Activated CD8-positive, alpha-beta T cell treated with anti-CD3 and anti-CD28 coated beads for 36 hours (primary cell): Measurements from ENCODE around the gene IVNS1ABP. TPM values are rescaled to one million over a fixed set of nuclear protein-coding genes. Genes with fewer than 3 reads are reported as not detected.

ENCODE experiments used
- ATAC-seq: fragments of 200-7000 bp; cut with Tn5 transposase; one replicate; pipeline ENCODE4 v1.10.0; 2021; ENCODE audit warnings: mild to moderate bottlenecking, moderate library complexity
- CTCF ChIA-PET: fragments of 350-600 bp; sonication (Branson Sonifier 250); formaldehyde crosslinking; loops from one replicate; lab custom pipeline; 2021; ENCODE audit warnings: antibody characterized with exemption; lab: Charles Lee
- POLR2A ChIA-PET: fragments of 350-600 bp; sonication (Branson Sonifier 250); formaldehyde crosslinking; loops from one replicate; lab custom pipeline; 2021; ENCODE audit warnings: antibody characterized with exemption; lab: Charles Lee
- DNase-seq: peaks from one replicate; pipeline ENCODE4 v3.0.0-alpha.2; 2020
- H3K27ac Mint-ChIP-seq: one replicate; pipeline ENCODE4 v1.8.0; 2021; ENCODE audit warnings: mild to moderate bottlenecking, mixed read lengths
- H3K27me3 Mint-ChIP-seq: one replicate; pipeline ENCODE4 v1.8.0; 2021; ENCODE audit warnings: mixed read lengths
- H3K36me3 Mint-ChIP-seq: one replicate; pipeline ENCODE4 v1.8.0; 2021; ENCODE audit warnings: low read depth, mixed read lengths
- H3K4me1 Mint-ChIP-seq: one replicate; pipeline ENCODE4 v1.8.0; 2021; ENCODE audit warnings: low read depth, mixed read lengths
- H3K4me3 Mint-ChIP-seq: one replicate; pipeline ENCODE4 v1.8.0; 2021; ENCODE audit warnings: mild to moderate bottlenecking, moderate library complexity, mixed read lengths
- H3K9me3 Mint-ChIP-seq: one replicate; pipeline ENCODE4 v1.8.0; 2021; ENCODE audit warnings: mixed read lengths
- CTCF ChIP-seq: fragments of 200-600 bp; IDR thresholded peaks from one replicate; pipeline ENCODE4 v1.8.0; 2022; ENCODE audit warnings: antibody characterized with exemption, mild to moderate bottlenecking
- intact Hi-C: fragments of 100-400 bp; cut with micrococcal nuclease; formaldehyde crosslinking; loops from one replicate; pipeline ENCODE4 v1.10.0; 2022
- total RNA-seq, 2 experiments: library from RNA; stranded (reverse); gene quantifications; one replicate each; pipeline ENCODE4 v1.2.3, GENCODE V29; 2021

Gene IVNS1ABP
- total RNA-seq, 2 experiments from 2014 or later, result 244 to 256 TPM

GRCh38 chr1:185279571-185279970 lies 37.5 kb downstream of the IVNS1ABP start:
- POLR2A ChIA-PET, result interaction anchor here (0.6 kb wide), 1 partner anchor 212 kb away, joined by 4 read pairs; no protein-coding TSS in a partner anchor
- peaks cover 49% of the 10 kb centered on the region for H3K4me1 Mint-ChIP-seq
- intact Hi-C loops, result loop anchor here (2.0 kb wide), 1 partner anchor 51 kb away; no protein-coding TSS in a partner anchor

GRCh38 chr1:185271921-185272320 lies 45.1 kb downstream of the IVNS1ABP start:
- DNase-seq (no peak), ATAC-seq (no peak)
- Mint-ChIP-seq H3K27me3 (no peaks in the 10 kb centered on the region), H3K36me3 (no peaks in the 10 kb centered on the region), H3K9me3 (no peaks in the 10 kb centered on the region), H3K4me3 (no peak overlapping the region), H3K4me1 (no peaks in the 10 kb centered on the region), H3K27ac (no peak overlapping the region)
- intact Hi-C loops, result no loop called here
- CTCF ChIA-PET, result interaction anchor here (0.9 to 1.0 kb wide), 2 partner anchors 10 to 27 kb away, joined by 3 read pairs; no protein-coding TSS in a partner anchor
- POLR2A ChIA-PET, result interaction anchor here (0.6 kb wide), 1 partner anchor 131 kb away, joined by 3 read pairs; no protein-coding TSS in a partner anchor
- no peak for TF ChIP-seq CTCF

More at GRCh38 chr1:185279571-185279970, 37.5 kb downstream of the IVNS1ABP start:
- no peak overlapping the region for H3K4me3 Mint-ChIP-seq
- no peak for DNase-seq
- H3K27ac Mint-ChIP-seq, result no peak overlapping the region
- no peaks in the 10 kb centered on the region for H3K27me3 Mint-ChIP-seq
- TF ChIP-seq CTCF, result no peak
- CTCF ChIA-PET, result interaction anchor here (1.0 to 1.6 kb wide), 2 partner anchors 14 to 401 kb away, joined by 3 to 5 read pairs; no protein-coding TSS in a partner anchor
- no peak for ATAC-seq
- peaks cover 9% of the 10 kb centered on the region for H3K36me3 Mint-ChIP-seq
- peaks cover 9% of the 10 kb centered on the region for H3K9me3 Mint-ChIP-seq

- POLR2A ChIA-PET, result interaction anchor here (1.7 kb wide), 1 partner anchor 14 kb away, joined by 3 read pairs; no protein-coding TSS in a partner anchor
- no peak for ATAC-seq
- CTCF ChIA-PET, result interaction anchor here (1.6 kb wide), 1 partner anchor 98 kb away, joined by 5 read pairs; no protein-coding TSS in a partner anchor
- H3K4me3 Mint-ChIP-seq, result no peak overlapping the region
- no peaks in the 10 kb centered on the region for H3K27me3 Mint-ChIP-seq
- H3K9me3 Mint-ChIP-seq, result no peaks in the 10 kb centered on the region
- no peak for TF ChIP-seq CTCF
- H3K4me1 Mint-ChIP-seq, result no peaks in the 10 kb centered on the region
- intact Hi-C loops, result no loop called here
- H3K27ac Mint-ChIP-seq, result no peak overlapping the region
- no peaks in the 10 kb centered on the region for H3K36me3 Mint-ChIP-seq
- DNase-seq, result no peak
Observed at GRCh38 chr1:185268352-185268751, 48.7 kb downstream of the IVNS1ABP start.

GRCh38 chr1:185267701-185268100 lies 49.3 kb downstream of the IVNS1ABP start:
- H3K4me1 Mint-ChIP-seq, result no peaks in the 10 kb centered on the region
- no peaks in the 10 kb centered on the region for H3K36me3 Mint-ChIP-seq
- no peaks in the 10 kb centered on the region for H3K27me3 Mint-ChIP-seq
- no peak for TF ChIP-seq CTCF
- H3K9me3 Mint-ChIP-seq, result no peaks in the 10 kb centered on the region
- no peak for ATAC-seq
- H3K4me3 Mint-ChIP-seq, result no peak overlapping the region
- intact Hi-C loops, result no loop called here
- POLR2A ChIA-PET, result interaction anchor here (1.7 kb wide), 1 partner anchor 15 kb away, joined by 3 read pairs; no protein-coding TSS in a partner anchor
- CTCF ChIA-PET, result interaction anchor here (1.6 kb wide), 1 partner anchor 98 kb away, joined by 5 read pairs; no protein-coding TSS in a partner anchor
- no peak overlapping the region for H3K27ac Mint-ChIP-seq
- DNase-seq, result no peak

- ATAC-seq (no peak), DNase-seq (no peak)
- Mint-ChIP-seq H3K4me3 (no peak overlapping the region), H3K36me3 (no peaks in the 10 kb centered on the region), H3K27me3 (no peaks in the 10 kb centered on the region), H3K9me3 (no peaks in the 10 kb centered on the region), H3K4me1 (no peaks in the 10 kb centered on the region), H3K27ac (no peak overlapping the region)
- TF ChIP-seq CTCF, result no peak
- intact Hi-C loops, result no loop called here
- POLR2A ChIA-PET, result interaction anchor here (1.7 kb wide), 1 partner anchor 15 kb away, joined by 3 read pairs; no protein-coding TSS in a partner anchor
- CTCF ChIA-PET, result interaction anchor here (1.6 kb wide), 1 partner anchor 97 kb away, joined by 5 read pairs; no protein-coding TSS in a partner anchor
Observed at GRCh38 chr1:185267301-185267700, 49.7 kb downstream of the IVNS1ABP start.
